CD4-positive, alpha-beta T cell treated with Interleukin-15 for 4 hours (primary cell): Measurements from ENCODE around the gene OR52K1.
"Not testable (repeated sequence)": the region's sequence is repeated elsewhere in the genome, so short reads cannot be mapped to it uniquely, and the experiment has no call there.

ENCODE experiments used
- DNase-seq: peaks from one replicate; pipeline ENCODE4 v3.0.0-alpha.2; 2020; ENCODE audit warnings: low spot score

OR52K1 gene

DNA sequence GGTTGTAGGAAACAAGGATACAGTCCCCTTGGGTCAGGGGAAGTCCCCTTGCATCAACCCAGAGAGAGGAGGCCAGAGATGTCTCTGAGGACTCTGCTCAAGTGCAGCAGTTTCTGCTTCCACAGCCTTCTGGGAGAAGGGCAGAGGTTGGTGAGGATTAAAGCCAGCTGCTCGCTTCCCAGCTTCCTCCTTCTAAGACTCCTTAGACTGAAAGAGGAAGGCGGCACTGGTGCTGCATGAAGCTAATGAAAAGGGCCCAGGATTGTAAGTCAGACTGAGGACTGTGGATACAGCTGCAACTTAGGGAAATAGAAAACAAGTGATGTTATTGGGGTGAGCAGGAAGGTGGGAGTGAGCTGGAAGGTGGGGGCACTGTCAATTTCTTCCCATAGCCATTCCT lies at the start of gene OR52K1:
Gene OR52K1, plus strand, starts transcription at position 202 of the 400 bp plus-strand sequence. CDS start 6,255 bp downstream, outside the sequence.
- no peak for DNase-seq

DNA sequence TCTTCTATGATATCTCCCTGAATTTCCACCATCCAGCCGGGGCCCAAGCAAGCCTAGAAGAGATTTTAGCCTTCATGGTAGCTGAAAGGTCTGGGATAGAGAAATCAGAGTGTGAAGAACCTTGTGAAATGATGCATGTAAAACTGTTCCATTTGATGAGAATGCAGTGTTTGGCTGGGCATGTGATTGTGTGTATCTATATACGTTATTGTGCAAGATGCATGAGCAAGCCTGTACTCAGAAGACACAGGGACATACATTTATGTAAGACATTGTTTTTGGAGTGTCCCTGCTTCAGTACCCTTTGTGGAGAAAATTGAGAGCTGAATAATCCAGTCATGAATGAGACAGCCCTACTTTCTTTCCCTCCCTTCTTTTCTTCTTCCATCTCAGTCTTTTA lies 48.6 kb upstream of the OR52K1 start:
- no peak for DNase-seq

DNA sequence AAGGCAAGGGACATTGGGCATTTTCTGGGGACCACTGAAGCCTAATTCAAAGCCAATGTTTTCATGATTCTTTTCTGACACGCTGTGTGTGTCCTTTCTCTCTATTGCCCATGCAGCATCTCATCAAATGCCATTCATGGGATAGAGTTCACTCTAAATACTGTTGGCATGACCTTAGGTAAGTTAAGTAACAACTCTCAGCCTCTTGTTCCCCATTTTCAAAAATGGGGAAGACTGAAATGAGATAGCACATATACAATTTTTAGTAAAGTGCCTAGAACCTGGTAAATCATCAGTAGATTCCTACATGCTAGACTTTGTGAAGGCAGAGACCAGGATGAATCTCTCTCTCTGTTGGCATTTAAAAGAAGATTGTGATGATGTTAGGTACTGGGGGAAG lies 46.0 kb upstream of the OR52K1 start:
- no peak for DNase-seq

DNA sequence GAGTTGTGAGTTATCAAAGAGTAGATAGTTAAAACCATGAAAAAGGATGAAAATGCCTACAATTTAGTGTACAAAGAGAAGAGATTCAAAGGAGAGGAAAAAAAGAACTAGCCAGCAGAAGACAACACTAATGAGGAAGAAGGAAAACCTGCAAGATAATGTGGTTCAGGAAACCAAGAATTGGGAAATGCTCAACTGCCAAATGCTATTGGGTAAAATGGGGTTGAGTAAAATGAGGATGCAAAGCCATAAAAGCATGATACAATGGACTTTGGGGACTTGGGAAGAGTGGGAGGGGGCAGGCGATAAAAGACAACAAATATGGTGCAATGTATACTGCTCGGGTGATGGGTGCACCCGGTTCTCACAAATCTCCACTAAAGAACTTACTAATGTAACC lies 40.9 kb upstream of the OR52K1 start:
- no peak for DNase-seq

DNA sequence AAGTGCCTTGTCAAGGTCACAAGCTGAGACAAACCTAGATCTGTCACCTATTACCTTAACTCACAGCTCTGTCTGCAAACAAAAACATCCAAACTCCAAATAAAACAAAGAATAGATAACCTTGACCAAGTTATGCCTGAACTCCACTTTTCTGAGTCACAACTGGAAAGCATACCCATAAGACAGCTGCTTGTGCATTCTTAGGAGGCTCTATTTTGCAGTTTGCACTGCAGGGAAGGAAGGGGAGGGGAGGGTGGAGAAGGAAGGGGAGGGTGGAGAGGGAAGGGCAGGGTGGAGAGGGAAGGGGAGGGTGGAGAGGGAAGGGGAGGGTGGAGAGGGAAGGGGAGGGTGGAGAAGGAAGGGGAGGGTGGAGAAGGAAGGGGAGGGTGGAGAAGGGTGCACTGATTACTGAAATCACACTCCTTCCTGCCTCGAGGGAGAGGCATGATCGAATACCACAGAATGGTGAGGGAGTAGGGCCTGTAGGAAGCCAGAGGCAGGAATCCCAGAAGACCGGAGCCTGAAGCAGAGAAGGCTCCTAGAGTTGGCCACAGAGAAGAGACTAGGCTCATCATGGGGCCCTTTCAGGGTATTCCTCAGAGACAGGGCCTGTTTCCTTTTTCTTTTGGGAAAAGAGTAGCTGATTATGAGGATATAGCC lies 39.1 kb upstream of the OR52K1 start:
- no peak for DNase-seq

DNA sequence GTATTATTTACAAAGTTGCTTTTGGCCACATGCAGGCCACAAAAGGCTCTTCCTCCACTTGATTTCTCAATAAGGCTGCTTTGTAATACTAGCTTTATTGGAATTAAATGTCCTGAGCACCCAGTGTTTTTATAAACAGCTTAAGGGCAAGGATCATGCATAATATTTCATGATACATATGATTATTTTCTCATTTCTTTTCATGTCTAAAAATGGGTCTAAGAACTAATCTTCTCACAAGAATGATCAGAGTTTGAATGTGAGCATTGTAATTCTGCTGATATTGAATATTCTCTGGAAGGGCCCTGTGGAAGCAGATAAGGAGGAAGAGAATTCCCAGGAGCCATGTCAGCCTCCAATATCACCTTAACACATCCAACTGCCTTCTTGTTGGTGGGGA lies 33.5 kb upstream of the OR52K1 start, which contains the start of gene OR52K2:
Gene OR52K2, plus strand, starts transcription at position 301 of the 400 bp plus-strand sequence. Its CDS starts 45 bp downstream, at position 346.
- no peak for DNase-seq

DNA sequence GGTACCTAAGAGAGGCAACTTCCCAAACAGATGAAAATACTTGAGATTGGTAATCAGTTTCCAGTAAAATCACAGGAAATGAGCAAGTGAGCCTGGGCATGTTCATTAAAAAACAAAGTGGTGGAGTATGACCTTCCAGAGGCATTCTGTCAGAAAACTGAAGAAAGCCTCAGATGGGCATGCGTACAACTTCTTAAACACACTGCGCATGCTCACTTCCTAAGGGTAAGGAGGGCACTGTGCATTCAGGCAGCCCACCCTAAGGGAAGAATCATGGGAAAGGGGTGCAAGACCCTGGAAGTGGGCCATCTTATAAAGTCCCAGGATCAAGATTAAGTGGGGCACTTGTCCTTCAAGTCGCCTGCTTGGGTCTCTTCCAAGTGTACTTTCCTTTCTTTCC lies 29.3 kb upstream of the OR52K1 start:
- no peak for DNase-seq

DNA sequence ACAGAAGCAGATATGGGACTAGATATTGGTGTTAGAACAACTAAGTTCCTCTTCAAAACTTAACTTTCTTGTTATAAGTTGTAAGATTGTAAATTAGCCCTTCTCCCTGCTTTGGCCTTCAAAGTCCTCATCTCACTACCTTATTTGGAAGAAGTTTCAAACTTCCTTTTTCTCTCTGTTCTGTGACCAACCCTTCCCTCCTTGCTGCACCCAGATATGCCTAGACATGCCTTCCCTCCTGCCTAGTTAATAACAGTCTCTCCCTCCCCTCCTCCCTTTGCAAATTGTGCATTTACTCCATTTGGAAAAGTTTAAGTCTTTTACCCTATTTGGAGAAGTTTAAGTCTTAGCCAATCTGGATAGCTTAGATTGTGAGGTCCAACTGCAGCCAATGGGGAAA lies 28.4 kb upstream of the OR52K1 start:
- no peak for DNase-seq

DNA sequence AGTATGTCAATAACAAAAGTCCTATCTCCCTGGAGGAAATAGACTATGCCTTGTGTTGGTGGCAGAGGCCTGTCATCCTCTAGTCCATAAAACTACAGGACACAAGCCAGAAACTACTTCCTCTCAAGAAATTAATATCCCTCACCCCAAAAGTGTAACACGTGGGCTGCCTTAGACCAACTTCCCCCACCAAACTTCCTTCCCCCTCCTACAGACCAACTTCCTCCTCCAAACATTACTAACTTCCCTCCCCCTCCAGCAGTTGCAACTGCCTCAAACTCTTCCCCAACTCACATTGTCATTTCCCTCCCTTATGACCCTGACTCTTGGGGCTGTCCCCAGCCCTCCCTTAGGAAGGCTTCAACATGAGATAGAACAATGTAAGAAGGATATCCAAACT lies 27.0 kb upstream of the OR52K1 start:
- DNase-seq = no peak

DNA sequence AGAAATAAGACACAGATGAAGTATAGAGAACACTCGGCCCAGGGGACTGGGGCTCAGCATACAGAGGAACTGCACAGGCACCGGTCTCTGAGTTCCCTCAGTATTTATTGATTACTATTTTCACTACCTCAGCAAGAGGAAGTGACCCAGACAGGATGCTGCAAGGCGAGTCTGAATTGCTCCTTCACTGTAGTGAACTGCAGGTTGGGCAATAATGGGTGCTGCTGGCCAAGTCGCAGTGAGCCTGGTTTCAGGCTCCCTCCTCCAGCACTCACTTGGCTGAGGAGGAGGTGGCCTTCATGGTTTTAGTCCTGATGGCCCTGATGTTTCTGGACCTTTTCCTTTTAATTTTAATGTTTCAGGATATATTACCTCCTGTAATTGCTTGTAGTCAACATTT lies 22.9 kb upstream of the OR52K1 start:
- DNase-seq = peak; percentile 6

DNA sequence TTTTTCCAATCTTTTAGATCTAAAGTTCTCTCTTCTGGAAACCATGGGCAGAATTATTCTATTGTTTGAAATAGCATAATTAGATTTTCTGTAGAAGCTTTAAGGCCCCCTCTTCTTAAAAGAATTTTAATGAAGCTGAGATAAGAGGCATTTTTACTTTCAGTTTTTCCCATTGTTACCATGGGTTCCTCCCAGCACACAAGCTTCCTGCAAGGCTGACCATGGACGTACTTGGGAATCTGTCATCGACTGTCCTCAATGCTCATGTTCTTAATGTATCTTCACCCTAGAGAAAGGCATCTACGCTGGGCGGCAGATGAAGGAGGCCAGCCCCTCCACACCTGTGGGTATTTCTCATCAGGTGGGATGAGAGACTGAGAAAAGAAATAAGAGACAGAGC lies 22.3 kb upstream of the OR52K1 start:
- DNase-seq = no peak

DNA sequence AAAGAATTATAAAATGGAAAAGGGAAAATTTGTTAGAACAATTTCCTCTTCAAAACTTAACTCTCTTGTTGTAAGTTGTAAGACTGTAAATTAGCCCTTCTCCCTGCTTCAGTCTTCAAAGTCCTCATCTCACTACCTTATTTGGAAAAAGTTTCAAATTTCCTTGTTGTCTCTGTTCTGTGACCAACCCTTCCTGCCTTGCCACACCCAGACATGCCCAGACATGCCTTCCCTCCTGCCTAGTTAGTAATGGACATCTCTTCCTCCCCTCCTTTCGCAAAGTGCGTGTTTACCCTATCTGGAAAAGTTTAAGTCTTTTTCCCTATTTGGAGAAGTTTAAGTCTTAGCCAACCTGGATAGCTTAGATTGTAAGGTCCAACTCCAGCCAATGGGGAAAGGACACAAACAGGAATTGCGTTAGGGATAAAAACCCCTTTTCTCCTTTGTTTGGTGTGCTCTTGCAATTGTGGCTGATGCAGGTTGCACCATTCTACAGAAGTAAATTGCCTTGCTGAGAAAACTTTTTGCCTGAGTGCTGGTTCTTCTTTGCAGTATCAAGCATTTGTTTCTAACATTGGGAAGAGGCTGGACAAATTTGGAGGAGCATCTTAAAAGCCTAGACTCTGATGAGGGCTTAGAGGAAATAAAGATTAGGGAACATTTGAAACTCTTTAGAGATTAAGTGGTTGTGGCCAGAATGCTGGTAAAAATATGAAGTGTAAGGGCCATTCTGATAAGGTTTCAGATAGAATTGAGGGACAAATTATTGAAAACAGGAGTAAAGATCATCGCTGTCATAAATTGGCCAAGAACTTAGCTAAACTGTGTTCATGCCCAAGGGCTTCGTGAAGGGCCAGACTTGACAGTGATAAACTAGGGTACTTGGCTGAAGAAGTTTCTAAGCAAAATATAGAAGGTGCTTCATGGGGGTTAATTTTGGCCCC lies 18.0 kb upstream of the OR52K1 start:
- no peak for DNase-seq

DNA sequence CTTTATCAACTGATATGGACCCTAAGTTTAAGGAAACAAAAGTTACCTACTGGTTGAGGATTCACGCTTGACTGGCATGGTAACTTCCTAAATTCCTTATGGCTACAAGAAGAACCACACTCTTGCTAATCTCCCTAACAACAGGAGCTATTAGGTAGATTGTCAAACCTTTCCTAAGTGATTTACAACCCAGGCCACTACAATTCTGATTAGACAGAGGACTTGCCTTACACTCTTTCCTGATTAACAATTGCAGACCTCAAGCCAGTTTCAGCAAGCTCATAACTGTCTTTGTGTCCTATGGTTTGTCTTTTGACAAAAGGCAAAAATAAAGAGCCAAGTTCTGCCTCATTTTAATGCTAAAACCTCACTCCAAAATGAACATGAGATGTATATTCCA lies 17.0 kb upstream of the OR52K1 start:
- DNase-seq = no peak

DNA sequence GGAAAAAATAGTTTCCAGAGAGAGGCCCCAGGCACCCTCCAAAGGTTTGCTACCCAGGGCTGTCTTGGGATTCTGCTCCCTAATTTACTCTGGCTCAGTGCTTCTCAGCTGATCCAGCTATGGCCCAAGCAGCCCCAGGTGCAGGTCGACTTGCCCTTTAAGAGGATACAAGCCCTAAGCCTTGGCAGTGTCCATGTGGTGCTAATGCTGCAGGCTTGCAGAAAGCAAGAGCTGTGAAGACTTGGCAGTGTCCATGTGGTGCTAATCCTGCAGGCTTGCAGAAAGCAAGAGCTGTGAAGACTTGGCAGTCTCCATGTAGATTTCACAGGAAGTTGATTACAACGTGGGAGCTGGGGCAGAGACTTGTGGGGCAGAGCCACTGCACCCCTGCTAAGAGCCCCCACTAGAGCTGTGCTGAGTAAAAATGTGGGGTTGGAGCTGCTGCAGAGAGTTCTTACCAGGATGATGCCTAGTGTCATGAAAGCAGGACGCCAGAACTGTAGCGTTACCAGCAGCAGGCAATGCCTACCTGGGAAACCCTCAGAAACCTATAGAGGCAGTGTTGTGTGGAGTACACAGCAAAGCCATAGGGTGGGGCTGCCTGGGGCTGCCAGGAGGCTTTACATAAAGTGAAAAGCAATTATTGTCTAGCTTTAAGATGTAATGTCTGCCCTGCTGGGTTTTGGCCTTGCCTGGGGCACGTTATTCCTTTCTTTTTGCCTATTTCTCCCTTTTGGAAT lies 16.1 kb upstream of the OR52K1 start:
- DNase-seq = no peak

DNA sequence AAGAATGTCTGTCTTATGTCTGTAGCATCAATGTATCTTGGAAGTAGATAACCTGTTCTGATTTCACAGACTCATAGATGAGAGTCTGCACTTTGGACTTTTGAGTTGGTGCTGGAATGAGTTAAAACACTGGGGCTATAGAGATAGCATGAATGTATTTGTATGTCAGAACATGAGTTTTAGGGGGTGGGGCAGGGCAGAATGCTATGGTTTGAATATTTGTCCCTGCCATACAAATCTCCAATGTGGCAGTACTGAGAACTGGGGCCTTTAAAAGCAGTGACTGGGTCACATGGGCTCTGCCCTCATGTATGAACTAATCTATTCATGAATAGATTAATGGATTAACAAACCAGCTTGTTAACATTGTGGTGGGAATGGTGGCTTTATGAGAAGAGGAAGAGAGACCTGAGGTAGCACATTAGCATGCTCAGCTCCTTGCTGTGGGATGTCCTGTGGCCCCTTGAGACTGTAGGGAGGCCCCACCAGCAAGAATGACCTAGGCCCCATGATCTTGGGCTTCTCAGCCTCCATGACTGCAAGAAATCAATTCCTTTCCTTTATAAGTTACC lies 15.5 kb upstream of the OR52K1 start:
- DNase-seq = no peak

DNA sequence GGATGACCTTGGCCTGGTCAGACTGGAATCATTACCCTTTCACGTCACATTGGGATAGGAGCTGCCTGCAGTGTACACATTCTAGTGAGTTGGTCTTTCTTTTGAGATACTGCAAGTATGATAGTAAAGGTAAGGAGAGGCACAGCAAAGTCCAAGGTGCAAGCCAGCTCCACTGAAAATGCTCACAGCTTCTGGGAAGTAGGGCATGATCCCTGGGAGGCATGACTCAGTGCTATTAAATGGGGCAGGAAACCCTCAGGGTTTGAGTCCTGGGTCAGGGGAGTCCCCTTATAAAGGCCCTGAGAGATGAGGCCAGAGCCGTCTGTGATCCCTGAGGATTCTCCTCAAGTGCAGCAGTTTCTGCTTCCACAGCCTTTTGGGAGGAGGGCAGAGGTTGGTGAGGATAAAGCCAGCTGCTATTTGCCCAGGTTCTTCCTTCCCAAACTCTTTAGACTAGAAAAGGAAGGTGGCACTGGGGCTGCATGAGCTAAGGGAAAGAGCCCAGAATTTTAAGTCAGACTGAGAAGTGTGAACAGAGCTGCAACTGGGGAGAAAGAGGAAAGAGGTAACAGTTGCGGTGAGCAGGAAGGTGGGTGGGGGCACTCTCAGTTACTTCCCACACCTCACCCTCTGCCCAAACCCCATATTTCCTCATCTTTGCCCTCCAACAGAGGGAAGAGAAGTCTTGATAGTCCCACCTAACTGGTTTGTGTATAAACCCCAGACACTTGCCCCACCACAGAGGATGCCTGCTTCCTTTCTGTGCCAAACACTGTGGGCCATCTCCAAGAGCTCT lies 14.4 kb upstream of the OR52K1 start:
- no peak for DNase-seq

DNA sequence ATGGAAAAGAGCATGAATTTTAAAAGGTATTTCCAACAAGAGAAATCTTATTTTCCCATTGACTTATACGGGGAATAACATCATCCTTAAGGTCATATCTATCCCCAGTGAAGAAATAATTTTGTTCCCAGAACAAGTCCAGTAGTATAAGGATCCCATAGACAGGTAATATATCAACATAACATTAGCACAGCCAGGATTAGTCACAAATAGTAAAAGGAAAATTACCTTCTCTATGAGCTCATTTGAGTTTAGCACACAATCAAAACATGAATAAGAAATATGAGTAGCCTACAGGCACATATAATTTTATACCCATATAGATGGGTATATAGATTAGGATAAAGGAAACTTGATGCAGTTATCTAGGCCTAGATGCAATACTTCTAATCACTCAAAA lies 2.8 kb upstream of the OR52K1 start:
- DNase-seq = no peak

DNA sequence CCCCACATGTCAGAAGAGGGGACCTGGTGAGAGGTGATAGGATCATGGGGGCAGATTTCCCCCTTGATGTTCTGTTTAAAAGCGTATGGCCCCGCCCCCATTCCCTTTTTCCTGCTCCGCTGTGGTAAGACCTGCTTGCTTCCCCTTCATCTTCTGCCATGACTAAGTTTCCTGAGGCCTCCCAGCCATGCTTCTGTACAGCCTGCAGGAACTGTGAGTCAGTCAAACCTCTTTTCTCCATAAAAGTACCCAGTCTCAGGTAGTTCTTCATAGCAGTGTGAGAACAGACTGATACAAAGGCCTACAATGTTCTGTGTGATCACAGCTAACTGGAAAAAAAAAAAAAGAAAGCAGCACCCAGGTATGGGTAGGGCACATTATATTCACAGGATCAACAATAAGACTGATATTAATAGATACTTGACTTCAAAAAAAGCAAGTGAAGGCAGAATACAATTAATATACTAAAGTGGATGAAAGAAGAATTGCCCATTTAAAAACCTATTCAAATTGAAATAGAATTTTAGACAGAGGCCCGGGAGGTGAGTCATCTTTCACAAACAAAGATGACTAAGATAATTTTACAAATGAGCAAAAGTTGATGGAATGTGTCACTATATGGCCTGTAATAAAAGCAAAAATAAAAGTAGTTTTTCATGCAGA lies 1.7 kb upstream of the OR52K1 start:
- DNase-seq = no peak

DNA sequence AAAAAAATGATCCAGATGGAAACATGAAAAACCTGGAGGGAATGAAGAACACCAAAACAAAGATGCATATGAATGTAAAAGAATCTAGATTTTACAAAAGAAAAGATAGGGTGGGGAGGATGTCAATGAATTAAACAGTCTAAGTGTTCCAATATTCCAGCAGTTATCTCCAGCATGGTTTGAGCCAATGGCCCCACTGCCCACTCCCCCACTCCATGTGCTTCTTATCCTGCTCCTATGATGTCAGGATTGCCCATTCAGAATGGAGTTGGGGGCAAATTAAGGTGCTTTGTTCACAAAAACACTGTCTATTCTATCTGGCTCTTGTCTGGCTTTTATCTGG lies 1.2 kb upstream of the OR52K1 start:
- no peak for DNase-seq

DNA sequence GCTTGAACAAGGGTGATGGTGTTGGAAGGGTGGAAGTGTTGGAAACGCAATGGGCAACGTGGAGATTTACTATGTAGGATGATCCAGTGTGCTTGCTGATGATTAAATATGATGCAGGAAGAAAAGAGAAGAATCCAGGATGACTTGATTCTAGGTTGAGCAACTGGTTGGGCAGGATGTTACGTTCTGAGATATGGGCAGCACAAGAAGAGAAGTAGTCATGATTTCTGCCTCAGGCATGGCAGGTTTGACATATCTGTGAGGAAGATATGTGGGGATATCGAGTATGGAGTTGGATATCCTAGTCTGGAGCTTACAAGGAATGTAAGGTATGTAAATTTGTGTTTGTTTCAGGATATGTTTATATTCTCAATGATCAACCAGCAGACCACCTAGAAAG lies 1.9 kb downstream of the OR52K1 start:
- no peak for DNase-seq

DNA sequence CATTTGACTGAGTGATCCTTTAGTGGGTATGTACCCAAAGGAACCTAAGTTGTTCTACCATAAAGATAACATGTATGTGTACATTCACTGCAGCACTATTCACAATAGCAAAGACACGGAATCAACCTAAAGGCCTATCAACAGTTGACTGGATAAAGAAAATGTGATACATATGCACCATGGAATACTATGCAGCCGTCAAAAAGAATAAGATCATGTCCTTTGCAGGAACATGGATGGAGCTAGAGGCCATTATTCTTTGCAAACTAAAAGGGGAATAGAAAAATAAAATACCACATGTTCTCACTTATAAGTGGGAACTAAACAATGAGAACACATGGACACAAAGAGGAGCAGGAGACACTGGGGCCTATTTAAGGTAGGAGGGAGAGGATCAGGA lies 9.0 kb downstream of the OR52K1 start:
- not testable (repeated sequence) for DNase-seq
